Erythroblast (primary cell): ENCODE measurements around the gene METRNL.

Source experiments
- GATA1 ChIP-seq: IDR thresholded peaks from 2 replicates; pipeline ENCODE4 v1.6.1; 2011; ENCODE audit warnings: low read depth, mild to moderate bottlenecking, control low read depth, low read length, moderate library complexity
- POLR2A ChIP-seq: IDR thresholded peaks from 2 replicates; pipeline ENCODE4 v1.6.1; 2011; ENCODE audit warnings: mild to moderate bottlenecking, low read length

- TF ChIP-seq POLR2A: no peak
- no peak for TF ChIP-seq GATA1
Observed at GRCh38 chr17:83046448-83047181, 32.8 kb upstream of the METRNL start.
